ENCODE data around the gene CD79B.

CD79B gene

DNA sequence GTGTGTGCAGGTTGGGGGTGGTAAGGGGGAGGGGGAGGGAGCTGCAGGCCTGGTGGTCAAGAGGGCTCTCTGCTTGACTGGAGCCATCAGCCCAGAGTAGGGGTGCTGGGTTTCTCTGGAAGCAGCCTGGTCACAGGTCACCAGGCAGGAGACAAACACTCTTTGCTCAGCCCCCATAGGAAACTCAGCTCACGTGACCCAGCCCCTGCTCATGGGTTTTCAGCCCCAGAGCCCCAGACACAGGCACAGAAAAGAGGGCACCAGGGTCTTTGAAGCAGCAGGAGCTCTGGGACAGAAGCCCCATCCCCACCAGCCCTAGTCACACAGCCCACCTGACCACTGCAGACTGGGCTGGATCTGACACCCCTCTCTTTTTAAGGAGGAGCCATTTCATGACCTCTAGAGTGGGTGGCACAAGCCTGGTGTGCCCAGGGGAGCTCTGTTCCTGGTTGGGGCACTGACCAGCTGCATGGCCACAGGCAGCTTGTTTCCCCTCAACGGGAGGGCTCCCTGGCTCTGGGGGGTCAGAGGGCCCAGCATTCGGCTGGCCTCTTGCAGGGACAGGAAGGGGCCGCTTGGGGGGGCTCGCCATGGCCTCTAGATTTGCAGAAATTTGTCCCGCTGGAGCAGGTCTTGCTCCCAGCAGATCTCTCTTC is 13.8 kb upstream of the CD79B start:
- no peak for DNase-seq (ENCODE audit: low read depth)
- no peak overlapping the region for H3K4me3 ChIP-seq (ENCODE audit: low read length)
- TF ChIP-seq, protein P1, sequence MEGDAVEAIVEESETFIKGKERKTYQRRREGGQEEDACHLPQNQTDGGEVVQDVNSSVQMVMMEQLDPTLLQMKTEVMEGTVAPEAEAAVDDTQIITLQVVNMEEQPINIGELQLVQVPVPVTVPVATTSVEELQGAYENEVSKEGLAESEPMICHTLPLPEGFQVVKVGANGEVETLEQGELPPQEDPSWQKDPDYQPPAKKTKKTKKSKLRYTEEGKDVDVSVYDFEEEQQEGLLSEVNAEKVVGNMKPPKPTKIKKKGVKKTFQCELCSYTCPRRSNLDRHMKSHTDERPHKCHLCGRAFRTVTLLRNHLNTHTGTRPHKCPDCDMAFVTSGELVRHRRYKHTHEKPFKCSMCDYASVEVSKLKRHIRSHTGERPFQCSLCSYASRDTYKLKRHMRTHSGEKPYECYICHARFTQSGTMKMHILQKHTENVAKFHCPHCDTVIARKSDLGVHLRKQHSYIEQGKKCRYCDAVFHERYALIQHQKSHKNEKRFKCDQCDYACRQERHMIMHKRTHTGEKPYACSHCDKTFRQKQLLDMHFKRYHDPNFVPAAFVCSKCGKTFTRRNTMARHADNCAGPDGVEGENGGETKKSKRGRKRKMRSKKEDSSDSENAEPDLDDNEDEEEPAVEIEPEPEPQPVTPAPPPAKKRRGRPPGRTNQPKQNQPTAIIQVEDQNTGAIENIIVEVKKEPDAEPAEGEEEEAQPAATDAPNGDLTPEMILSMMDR (IDR thresholded peaks at IDR 0.05; ENCODE audit: insufficient read depth, low read depth, low read length, missing control alignments), result no peak

DNA sequence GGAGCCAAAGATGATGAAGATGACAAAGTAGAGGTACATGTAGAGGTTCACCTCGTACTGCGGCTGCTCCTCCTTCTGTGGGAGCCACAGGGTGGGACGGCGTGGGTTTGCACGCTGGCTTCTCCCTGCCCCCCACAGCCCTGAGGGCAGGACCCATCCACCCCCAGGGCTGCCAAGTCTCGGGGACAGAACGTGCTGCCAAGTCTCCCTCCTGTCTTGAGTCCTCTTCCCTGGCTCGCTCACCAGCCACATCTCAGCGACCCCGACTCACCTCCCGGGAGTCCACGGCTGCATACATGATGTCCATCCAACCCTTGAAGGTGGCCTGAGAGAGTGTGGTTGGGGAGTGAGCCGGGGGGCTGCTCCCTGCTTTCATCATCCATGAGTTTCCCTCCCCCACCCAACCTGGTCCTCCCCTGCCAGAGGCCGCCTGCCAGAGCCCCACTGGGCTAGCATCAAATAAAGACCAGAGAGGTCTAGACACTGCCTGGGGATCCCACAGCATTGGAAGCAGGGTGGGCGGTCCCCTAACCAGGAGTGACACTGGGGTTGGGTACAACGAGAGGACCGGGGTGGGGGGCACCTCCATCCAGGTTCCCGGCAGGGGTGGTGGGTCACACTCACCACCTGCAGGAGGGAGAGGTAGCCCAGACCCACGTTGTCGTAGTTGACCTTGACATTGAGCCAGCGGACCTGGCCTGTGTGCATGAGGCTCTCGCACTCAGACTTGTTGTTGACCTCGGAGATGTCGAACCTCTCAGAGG is 12.8 kb upstream of the CD79B start:
- no peak overlapping the region for H3K4me3 ChIP-seq (ENCODE audit: low read length)
- TF ChIP-seq, protein P1 (IDR thresholded peaks at IDR 0.05; ENCODE audit: insufficient read depth, low read depth, low read length, missing control alignments), result no peak
- no peak for DNase-seq (ENCODE audit: low read depth)

DNA sequence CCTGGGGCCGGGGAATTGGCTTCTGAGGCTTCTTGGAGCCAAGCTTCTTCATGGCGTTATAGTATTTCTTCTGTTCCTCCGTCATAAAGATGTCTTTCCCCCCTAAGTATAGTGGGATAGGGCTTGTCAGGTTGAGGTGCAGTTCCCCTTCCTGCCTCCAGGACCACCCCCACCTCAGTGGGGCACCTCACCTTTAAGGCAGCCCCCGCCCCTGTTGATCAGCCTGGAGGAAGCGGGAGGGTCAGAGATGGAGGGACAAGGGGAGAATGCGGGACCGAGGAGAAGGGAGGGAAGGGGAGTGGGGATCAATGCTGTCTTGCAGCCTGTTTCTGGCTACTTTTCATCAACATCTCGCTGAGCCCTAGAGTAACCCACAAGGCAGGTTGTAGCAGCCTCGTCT is 11.6 kb upstream of the CD79B start:
- no peak for DNase-seq (ENCODE audit: low read depth)
- TF ChIP-seq, protein P1 (IDR thresholded peaks at IDR 0.05; ENCODE audit: insufficient read depth, low read depth, low read length, missing control alignments), result no peak
- no peak overlapping the region for H3K4me3 ChIP-seq (ENCODE audit: low read length)

DNA sequence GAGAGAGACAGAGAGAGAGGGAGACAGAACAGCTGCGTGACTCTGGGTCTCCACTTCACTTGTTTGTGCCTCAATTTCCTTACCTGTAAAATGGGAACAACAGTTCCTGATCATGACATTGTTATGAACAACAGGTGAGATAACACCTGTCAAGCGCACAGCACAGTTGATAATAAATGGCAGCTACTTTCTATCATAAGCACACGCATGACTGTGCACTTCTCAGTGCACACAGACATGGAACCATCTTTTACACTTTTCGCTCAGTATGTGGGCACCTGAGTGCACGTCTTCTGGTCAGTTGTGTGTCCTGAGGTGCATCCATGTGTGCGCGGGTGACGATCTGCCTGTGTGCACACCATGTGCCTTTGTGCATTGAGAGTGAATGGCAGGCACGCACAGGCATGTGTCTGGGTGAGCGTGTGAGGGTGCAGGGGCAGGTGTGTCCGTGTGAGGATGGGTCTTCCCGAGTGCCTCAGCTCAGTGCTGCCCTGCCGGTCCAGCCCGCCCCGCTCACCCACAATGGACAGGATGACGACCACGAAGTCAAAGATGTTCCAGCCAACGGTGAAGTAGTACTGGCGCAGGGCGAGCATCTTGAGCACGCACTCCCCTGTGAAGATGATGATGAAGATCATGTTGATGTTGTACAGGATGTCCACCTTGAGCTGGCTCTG is 10.3 kb upstream of the CD79B start:
- no peak overlapping the region for H3K4me3 ChIP-seq (ENCODE audit: low read length)
- no peak for DNase-seq (ENCODE audit: low read depth)
- TF ChIP-seq, protein P1 (IDR thresholded peaks at IDR 0.05; ENCODE audit: insufficient read depth, low read depth, low read length, missing control alignments), result no peak

DNA sequence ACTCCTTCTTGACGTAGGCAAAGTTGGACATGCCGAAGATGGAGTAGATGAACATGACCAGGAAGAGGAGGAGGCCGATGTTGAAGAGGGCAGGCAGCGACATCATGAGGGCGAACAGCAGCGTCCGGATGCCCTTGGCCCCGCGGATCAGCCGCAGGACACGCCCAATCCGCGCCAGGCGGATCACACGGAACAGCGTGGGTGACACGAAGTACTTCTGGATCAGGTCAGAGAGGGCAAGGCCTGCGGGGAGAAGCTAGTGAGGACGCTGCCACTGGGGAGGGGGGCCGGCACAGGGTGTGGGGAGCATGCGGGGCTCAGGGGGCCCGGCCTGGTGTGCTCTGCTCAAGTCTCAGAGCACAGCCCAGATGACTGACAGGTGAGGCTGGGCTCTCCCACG is 9.6 kb upstream of the CD79B start:
- no peak overlapping the region for H3K4me3 ChIP-seq (ENCODE audit: low read length)
- DNase-seq (ENCODE audit: low read depth), result no peak
- TF ChIP-seq, protein P1 (IDR thresholded peaks at IDR 0.05; ENCODE audit: insufficient read depth, low read depth, low read length, missing control alignments), result no peak

DNA sequence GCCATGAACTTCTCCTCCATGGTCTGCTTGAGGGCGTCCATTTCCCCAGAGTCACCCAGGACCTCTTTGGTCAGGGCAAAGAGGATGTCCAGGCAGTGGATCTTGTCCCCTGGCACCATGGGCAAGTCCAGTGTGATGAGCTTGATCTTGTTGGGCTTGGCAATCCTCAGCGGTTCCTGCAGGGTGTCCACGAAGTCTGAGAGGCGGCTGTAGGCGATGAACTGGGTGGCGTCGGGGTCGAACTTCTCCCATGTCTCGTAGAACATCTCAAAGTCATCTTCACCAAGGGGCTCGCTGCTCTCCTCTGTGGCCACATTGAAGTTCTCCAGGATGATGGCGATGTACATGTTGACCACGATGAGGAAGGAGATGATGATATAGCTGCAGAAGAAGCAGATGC is 9.0 kb upstream of the CD79B start:
- TF ChIP-seq, protein P1 (IDR thresholded peaks at IDR 0.05; ENCODE audit: insufficient read depth, low read depth, low read length, missing control alignments), result no peak
- DNase-seq (ENCODE audit: low read depth), result no peak
- H3K4me3 ChIP-seq (ENCODE audit: low read length), result no peak overlapping the region

Data from epithelial cell of esophagus (primary cell).